B cell (primary cell): ENCODE measurements around the gene CPNE9. TPM values are rescaled to one million over a fixed set of nuclear protein-coding genes. Genes with fewer than 3 reads are reported as not detected.

ENCODE experiments used
- ATAC-seq: fragments of 200-7000 bp; cut with Tn5 transposase; one replicate; pipeline ENCODE4 v1.10.0; 2021; ENCODE audit warnings: low read depth, mild to moderate bottlenecking, moderate number of reproducible peaks, moderate library complexity
- CTCF ChIA-PET: fragments of 350-600 bp; sonication (Branson Sonifier 250); formaldehyde crosslinking; loops from one replicate; lab custom pipeline; 2021; ENCODE audit warnings: antibody characterized with exemption, inconsistent platforms; lab: Charles Lee
- POLR2A ChIA-PET: fragments of 350-600 bp; sonication (Branson Sonifier 250); formaldehyde crosslinking; loops from one replicate; lab custom pipeline; 2021; ENCODE audit warnings: antibody characterized with exemption; lab: Charles Lee
- DNase-seq: peaks from one replicate; pipeline ENCODE4 v3.0.0; 2013
- H2AFZ ChIP-seq: 2 replicates; pipeline ENCODE4 v1.6.1; 2012; ENCODE audit warnings: mild to moderate bottlenecking, low read depth, low read length; ENCODE audit not compliant: insufficient read depth, poor library complexity, severe bottlenecking
- H3K27ac ChIP-seq, 2 donors: 1 replicate in 1 of 2; 2 replicates in 1 of 2; pipeline ENCODE4 v1.5.1; 2012 to 2013; ENCODE audit warnings: low read length in 2 of 2, mild to moderate bottlenecking in 2 of 2, moderate library complexity in 1 of 2
- H3K27me3 ChIP-seq, 4 experiments: fragments of 200-600 bp in 1 of 4; sonication (generic) in 1 of 4; replicated peaks in 1 of 4; 1 replicate in 2 of 4; 2 replicates in 2 of 4; pipeline versions ENCODE4 v1.6.1 to v1.7.0; 2013 to 2016; ENCODE audit warnings: low read length in 3 of 4, mild to moderate bottlenecking in 2 of 4, mixed read lengths in 1 of 4, moderate library complexity in 1 of 4; ENCODE audit not compliant: insufficient read depth in 4 of 4, control insufficient read depth in 3 of 4; ENCODE audit errors: control extremely low read depth in 1 of 4
- H3K36me3 ChIP-seq, 2 experiments: replicated peaks in 1 of 2; 1 replicate in 1 of 2; 2 replicates in 1 of 2; pipeline versions ENCODE4 v1.6.1 to v1.7.1; 2013; ENCODE audit warnings: low read length in 1 of 2; ENCODE audit not compliant: insufficient read depth in 2 of 2, control insufficient read depth in 1 of 2; ENCODE audit errors: control extremely low read depth in 1 of 2, extremely low read depth in 1 of 2
- H3K4me1 ChIP-seq, 2 donors: fragments of 200-600 bp in 1 of 2; sonication (generic) in 1 of 2; 1 replicate in 1 of 2; 2 replicates in 1 of 2; pipeline versions ENCODE4 v1.5.1 to v1.6.1; 2013 to 2017; ENCODE audit warnings: low read length in 2 of 2; ENCODE audit not compliant: control insufficient read depth in 2 of 2, insufficient read depth in 2 of 2
- H3K4me2 ChIP-seq: replicated peaks from 2 replicates; pipeline ENCODE3; 2012; ENCODE audit warnings: mild to moderate bottlenecking, low read depth, low read length; ENCODE audit not compliant: poor library complexity, severe bottlenecking
- H3K4me3 ChIP-seq, 5 experiments: fragments of 200-600 bp in 1 of 5; sonication (generic) in 1 of 5; 1 replicate in 3 of 5; 2 replicates in 2 of 5; pipeline versions ENCODE4 v1.5.1 to v1.7.0; 2011 to 2016; ENCODE audit warnings: low read length in 4 of 5, mild to moderate bottlenecking in 4 of 5, low read depth in 2 of 5, control low read depth in 1 of 5, moderate library complexity in 1 of 5; ENCODE audit not compliant: insufficient read depth in 1 of 5; ENCODE audit errors: control extremely low read depth in 1 of 5, extremely low read depth in 1 of 5
- H3K79me2 ChIP-seq: fragments of 200-600 bp; sonication (generic); one replicate; pipeline ENCODE4 v1.6.0; 2016; ENCODE audit warnings: low read length; ENCODE audit not compliant: control insufficient read depth, insufficient read depth
- H3K9ac ChIP-seq: fragments of 200-600 bp; sonication (generic); 2 replicates; pipeline ENCODE4 v1.6.1; 2017; ENCODE audit warnings: mild to moderate bottlenecking, low read length, moderate library complexity
- H3K9me3 ChIP-seq, 3 donors: one replicate each; pipeline versions ENCODE4 v1.6.1 to v1.7.1; 2013; ENCODE audit warnings: low read length in 2 of 3; ENCODE audit not compliant: control insufficient read depth in 2 of 3, insufficient read depth in 1 of 3; ENCODE audit errors: control extremely low read depth in 1 of 3
- H4K20me1 ChIP-seq: 2 replicates; pipeline ENCODE4 v1.6.0; 2012; ENCODE audit warnings: mild to moderate bottlenecking, low read length; ENCODE audit not compliant: insufficient read depth, control insufficient read depth, poor library complexity, severe bottlenecking
- H3K27ac Mint-ChIP-seq: one replicate; pipeline ENCODE4 v1.8.0; 2021; ENCODE audit warnings: mixed read lengths
- H3K27me3 Mint-ChIP-seq: one replicate; pipeline ENCODE4 v1.8.0; 2021; ENCODE audit warnings: mixed read lengths
- H3K4me1 Mint-ChIP-seq: one replicate; pipeline ENCODE4 v1.8.0; 2021; ENCODE audit warnings: mixed read lengths
- H3K4me3 Mint-ChIP-seq: one replicate; pipeline ENCODE4 v1.8.0; 2021; ENCODE audit warnings: mixed read lengths
- H3K9me3 Mint-ChIP-seq: one replicate; pipeline ENCODE4 v1.8.0; 2022; ENCODE audit warnings: mixed read lengths; ENCODE audit not compliant: insufficient read depth
- EZH2 ChIP-seq: IDR thresholded peaks from 2 replicates; pipeline ENCODE4 v1.6.1; 2012; ENCODE audit warnings: borderline replicate concordance, low read depth, mild to moderate bottlenecking, moderate library complexity, low read length; ENCODE audit not compliant: insufficient read depth, poor library complexity, severe bottlenecking
- WGBS: methylation state at CpG from one replicate; pipeline ENCODE4 v1.1.5; 2013; ENCODE audit warnings: missing lambda C conversion rate; ENCODE audit not compliant: insufficient coverage; 5-methylcytosine and 5-hydroxymethylcytosine counted together
- intact Hi-C: fragments of 100-400 bp; cut with micrococcal nuclease; formaldehyde crosslinking; loops from one replicate; pipeline ENCODE4 v1.10.0; 2022
- polyA minus RNA-seq: library from RNA; depleted of rRNA, polyadenylated mRNA; stranded (reverse); fragments of >200 nt; gene quantifications from 2 replicates; pipeline ENCODE4 v1.2.3, GENCODE V29; 2012
- polyA plus RNA-seq: library from polyadenylated mRNA; depleted of rRNA; stranded (reverse); fragments of >200 nt; gene quantifications from 2 replicates; pipeline ENCODE4 v1.2.3, GENCODE V29; 2012
- total RNA-seq, 2 donors: library from RNA; stranded (reverse); fragments of 120-200 nt in 1 of 2; gene quantifications; 1 replicate in 1 of 2; 2 replicates in 1 of 2; pipeline versions ENCODE4 v1.2.3 to v1.2.4, GENCODE V29; 2013 to 2022
- TF ChIP-seq, protein P1 (sequence below): fragments of 200-600 bp; IDR thresholded peaks from one replicate; pipeline ENCODE4 v1.8.0; 2022; ENCODE audit warnings: antibody characterized with exemption, mild to moderate bottlenecking

The CPNE9 gene
- total RNA-seq = 0.37 and 1.2 TPM in 2 replicates
- 0.16 TPM for total RNA-seq (2013)
- polyA plus RNA-seq = 0.20 and 0.30 TPM in 2 replicates
- not detected in 2 replicates for polyA minus RNA-seq

DNA sequence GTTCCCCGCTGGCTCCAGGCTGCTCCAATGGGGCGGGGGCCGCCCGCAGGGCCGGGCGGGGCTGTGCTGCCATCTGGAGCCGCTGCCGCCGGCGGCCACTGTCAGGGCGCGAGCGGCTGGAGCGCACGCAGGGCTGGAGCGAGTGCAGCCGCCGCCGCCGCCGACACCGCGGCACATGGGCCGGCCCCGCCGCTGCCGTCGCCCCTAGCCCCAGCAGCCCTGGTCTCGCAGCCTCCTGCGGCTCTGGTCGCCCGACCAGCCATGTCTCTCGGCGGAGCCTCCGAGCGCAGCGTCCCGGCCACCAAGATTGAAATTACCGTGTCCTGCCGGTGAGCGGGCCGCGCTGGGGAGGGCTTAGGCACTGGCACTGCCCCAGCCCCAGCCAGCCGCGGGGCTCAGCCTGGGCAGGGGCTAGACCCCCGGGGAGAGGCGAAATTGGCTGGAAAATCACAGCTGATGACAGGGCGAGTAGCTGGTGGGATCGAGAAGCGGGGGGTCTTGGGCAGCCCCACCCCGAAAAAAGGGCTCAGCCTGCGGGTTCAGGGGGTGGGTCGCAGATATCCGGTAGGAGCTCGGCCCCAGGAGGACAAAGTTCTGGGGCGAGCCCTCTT, at the start of gene CPNE9:
Gene CPNE9 (plus strand): TSS at position 98 of the 611 bp plus-strand sequence. CDS start 164 bp downstream, at position 262.
- no peak within 1 kb of the TSS for H3K27ac Mint-ChIP-seq
- no peak for TF ChIP-seq EZH2
- TF ChIP-seq, protein P1, sequence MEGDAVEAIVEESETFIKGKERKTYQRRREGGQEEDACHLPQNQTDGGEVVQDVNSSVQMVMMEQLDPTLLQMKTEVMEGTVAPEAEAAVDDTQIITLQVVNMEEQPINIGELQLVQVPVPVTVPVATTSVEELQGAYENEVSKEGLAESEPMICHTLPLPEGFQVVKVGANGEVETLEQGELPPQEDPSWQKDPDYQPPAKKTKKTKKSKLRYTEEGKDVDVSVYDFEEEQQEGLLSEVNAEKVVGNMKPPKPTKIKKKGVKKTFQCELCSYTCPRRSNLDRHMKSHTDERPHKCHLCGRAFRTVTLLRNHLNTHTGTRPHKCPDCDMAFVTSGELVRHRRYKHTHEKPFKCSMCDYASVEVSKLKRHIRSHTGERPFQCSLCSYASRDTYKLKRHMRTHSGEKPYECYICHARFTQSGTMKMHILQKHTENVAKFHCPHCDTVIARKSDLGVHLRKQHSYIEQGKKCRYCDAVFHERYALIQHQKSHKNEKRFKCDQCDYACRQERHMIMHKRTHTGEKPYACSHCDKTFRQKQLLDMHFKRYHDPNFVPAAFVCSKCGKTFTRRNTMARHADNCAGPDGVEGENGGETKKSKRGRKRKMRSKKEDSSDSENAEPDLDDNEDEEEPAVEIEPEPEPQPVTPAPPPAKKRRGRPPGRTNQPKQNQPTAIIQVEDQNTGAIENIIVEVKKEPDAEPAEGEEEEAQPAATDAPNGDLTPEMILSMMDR = no peak
- H3K27ac ChIP-seq = no peak within 1 kb of the TSS
- intact Hi-C loops = no loop called here
- peaks cover 0 to 22% (median 8%) of the 10 kb centered on the region in 4 experiments for H3K27me3 ChIP-seq
- H3K9ac ChIP-seq = peak within 1 kb of the TSS; percentile 7
- peaks cover 17 to 18% of the 10 kb centered on the region in 2 donors for H3K4me1 ChIP-seq
- peak; percentile 30 for DNase-seq
- peaks cover 0 to 10% (median 0%) of the 10 kb centered on the region in 3 donors for H3K9me3 ChIP-seq
- 4% methylated on average over 55 of the region's 56 CpGs for WGBS
- peak within 1 kb of the TSS; percentile 68 for H3K4me2 ChIP-seq
- H3K27me3 Mint-ChIP-seq = peaks cover 20% of the 10 kb centered on the region
- peaks cover 26% of the 10 kb centered on the region for H4K20me1 ChIP-seq
- H3K9me3 Mint-ChIP-seq = no peaks in the 10 kb centered on the region
- H3K79me2 ChIP-seq = no peaks in the 10 kb centered on the region
- H3K4me3 ChIP-seq = peak within 1 kb of the TSS in 3 of 5 experiments; percentile 11 to 39 (median 15)
- ChIA-PET CTCF (no interaction called here), POLR2A (no interaction called here)
- peaks cover 18% of the 10 kb centered on the region for H3K4me1 Mint-ChIP-seq
- peak; percentile 25 for ATAC-seq
- peaks cover 1 to 34% of the 10 kb centered on the region in 2 experiments for H3K36me3 ChIP-seq
- H2AFZ ChIP-seq = no peak within 1 kb of the TSS
- peak within 1 kb of the TSS; percentile 68 for H3K4me3 Mint-ChIP-seq

DNA sequence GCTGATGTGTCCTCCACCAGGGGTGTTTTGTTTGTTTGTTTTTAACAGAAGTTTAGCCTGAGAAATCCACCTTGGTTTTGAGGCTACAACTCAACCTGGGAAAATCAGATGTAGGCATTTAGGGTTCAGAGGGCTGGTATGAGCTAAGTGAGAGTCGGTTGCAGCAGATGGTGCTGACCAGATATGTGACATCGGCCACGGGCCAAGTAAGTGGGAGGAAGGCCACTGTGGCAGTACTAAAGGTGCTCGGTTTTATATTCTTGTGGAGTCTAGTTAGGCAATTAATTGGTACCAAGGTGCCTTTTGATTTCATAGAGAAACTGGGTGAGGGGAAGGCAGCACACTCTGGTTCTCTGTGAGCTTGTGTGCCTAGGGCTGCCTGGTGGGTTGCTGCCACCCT, 43.8 kb upstream of the CPNE9 start:
- Histone ChIP-seq H3K27me3 (no peaks in the 10 kb centered on the region), H3K9me3 (no peaks in the 10 kb centered on the region), H3K36me3 (peaks cover 2 to 91% of the 10 kb centered on the region in 2 experiments), H4K20me1 (peaks cover 99% of the 10 kb centered on the region), H2AFZ (no peak overlapping the region), H3K4me1 (peaks cover 2 to 14% of the 10 kb centered on the region in 2 donors), H3K4me2 (no peak overlapping the region), H3K9ac (no peak overlapping the region), H3K79me2 (peaks cover 85% of the 10 kb centered on the region), H3K27ac (no peak overlapping the region), H3K4me3 (no peak overlapping the region)
- intact Hi-C loops = no loop called here
- CTCF ChIA-PET = no interaction called here
- Mint-ChIP-seq H3K9me3 (no peaks in the 10 kb centered on the region), H3K27me3 (no peaks in the 10 kb centered on the region), H3K27ac (no peak overlapping the region), H3K4me3 (no peak overlapping the region), H3K4me1 (peaks cover 25% of the 10 kb centered on the region)
- DNase-seq = no peak
- TF ChIP-seq, protein P1 = no peak
- TF ChIP-seq EZH2 = no peak
- POLR2A ChIA-PET = no interaction called here
- 98% methylated on average over 4 of the region's 4 CpGs for WGBS
- ATAC-seq = no peak
